ENCODE results near the gene FABP1.

FABP1 gene

GRCh38 chr2:88074854-88075292, 53.0 kb downstream of the FABP1 start:
- no peak for DNase-seq

DNA sequence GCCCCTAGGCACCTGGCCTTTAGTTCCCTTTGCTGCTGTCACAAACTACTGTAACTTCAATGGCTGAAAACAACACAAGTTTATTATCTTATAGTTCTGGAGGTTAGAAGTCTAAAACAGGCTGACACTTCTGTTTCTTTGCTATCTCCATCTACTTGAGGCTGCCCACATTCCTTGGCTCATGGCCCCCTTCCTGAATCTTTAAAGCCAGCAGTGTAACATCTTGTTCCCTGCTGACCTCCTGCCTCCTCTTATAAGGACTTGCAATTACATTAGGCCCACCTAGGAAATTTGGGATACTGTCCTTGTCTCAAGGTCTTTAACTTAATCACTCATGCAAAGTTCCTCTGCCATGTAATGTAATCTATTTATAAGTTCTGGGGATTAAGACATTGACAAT, 53.7 kb downstream of the FABP1 start:
- DNase-seq, result no peak
